Measurements from ENCODE around the gene ACSF2. TPM values are rescaled to one million over a fixed set of nuclear protein-coding genes. Genes with fewer than 3 reads are reported as not detected.

ACSF2 gene
- polyA plus RNA-seq, 10 donors = 42.8 to 77.0 (median 58.3) TPM

- no peak for DNase-seq
These were observed 94.5 kb downstream of the ACSF2 start for GRCh38 chr17:50520483-50520882.

- DNase-seq = no peak
These were observed 95.5 kb downstream of the ACSF2 start for GRCh38 chr17:50521514-50521913.

- DNase-seq = no peak
These were observed 96.7 kb downstream of the ACSF2 start for GRCh38 chr17:50522766-50523165.

GRCh38 chr17:50523208-50523607 lies 97.2 kb downstream of the ACSF2 start:
- no peak for DNase-seq

Other genes with a start within 250 kb of the ACSF2 start
- 1,000 to 10,000 TPM; 3,506 to 9,520 (median 4,699) TPM for gene COL1A1, start 224.6 kb upstream of the ACSF2 start, polyA plus RNA-seq (ENCODE audit: insufficient read length in 10 of 10)
- gene TMEM92, start 151.8 kb upstream of the ACSF2 start, polyA plus RNA-seq (ENCODE audit: insufficient read length in 10 of 10) = 1 to 10 TPM in 7 of 10 donors, under 1 TPM in 3; 0.64 to 2.1 (median 1.3) TPM
- 10 to 100 TPM; 17.1 to 21.4 (median 19.4) TPM for gene XYLT2, start 80.1 kb upstream of the ACSF2 start, polyA plus RNA-seq (ENCODE audit: insufficient read length in 10 of 10)
- 10 to 100 TPM; 47.2 to 61.7 (median 54.9) TPM for gene MRPL27, start 53.0 kb upstream of the ACSF2 start, polyA plus RNA-seq (ENCODE audit: insufficient read length in 10 of 10)
- gene EME1, start 53.0 kb upstream of the ACSF2 start, polyA plus RNA-seq (ENCODE audit: insufficient read length in 10 of 10) = 1 to 10 TPM; 3.9 to 6.7 (median 5.3) TPM
- gene LRRC59, start 28.7 kb upstream of the ACSF2 start, polyA plus RNA-seq (ENCODE audit: insufficient read length in 10 of 10) = 10 to 100 TPM; 48.6 to 77.5 (median 53.2) TPM
- 1 to 10 TPM; 2.1 to 9.2 (median 5.1) TPM for gene CHAD, start 42.7 kb downstream of the ACSF2 start, polyA plus RNA-seq (ENCODE audit: insufficient read length in 10 of 10)
- 10 to 100 TPM; 28.9 to 41.9 (median 32.7) TPM for gene RSAD1, start 52.6 kb downstream of the ACSF2 start, polyA plus RNA-seq (ENCODE audit: insufficient read length in 10 of 10)
- 1 to 10 TPM in 5 of 10 donors, under 1 TPM in 5; 0.44 to 1.2 (median 0.97) TPM for gene MYCBPAP, start 82.2 kb downstream of the ACSF2 start, polyA plus RNA-seq (ENCODE audit: insufficient read length in 10 of 10)
- gene EPN3, start 106.5 kb downstream of the ACSF2 start, polyA plus RNA-seq (ENCODE audit: insufficient read length in 10 of 10) = 1 to 10 TPM in 6 of 10 donors, under 1 TPM in 4; 0.81 to 3.5 (median 1.3) TPM
- 10 to 100 TPM; 19.6 to 35.7 (median 27.1) TPM for gene SPATA20, start 121.0 kb downstream of the ACSF2 start, polyA plus RNA-seq (ENCODE audit: insufficient read length in 10 of 10)
- gene CACNA1G, start 134.5 kb downstream of the ACSF2 start, polyA plus RNA-seq (ENCODE audit: insufficient read length in 10 of 10) = 10 to 100 TPM in 2 of 10 donors, 1 to 10 TPM in 8; 6.4 to 15.2 (median 7.7) TPM
- 1 to 10 TPM in 1 of 10 donors, under 1 TPM in 9; 0.12 to 1.7 (median 0.67) TPM for gene ABCC3, start 208.7 kb downstream of the ACSF2 start, polyA plus RNA-seq (ENCODE audit: insufficient read length in 10 of 10)

All from muscle of back (tissue), 11 donors.